OCI-LY7 (cell line): Measurements from ENCODE around the gene CHST13. TPM values are rescaled to one million over a fixed set of nuclear protein-coding genes. Genes with fewer than 3 reads are reported as not detected.

Source experiments
- BruUV-seq: library from RNA; stranded (reverse); fragments of 400-500 nt; replicated peaks from 2 replicates; lab custom pipeline; 2021; lab: Mats Ljungman, UMichigan
- CTCF ChIA-PET: fragments of 300-600 bp; sonication (Branson Sonifier 250); formaldehyde crosslinking; loops from one replicate; lab custom pipeline; 2022; ENCODE audit warnings: antibody characterized with exemption; ENCODE audit not compliant: unreplicated experiment; lab: Charles Lee
- POLR2A ChIA-PET: fragments of 300-600 bp; sonication (Branson Sonifier 250); formaldehyde crosslinking; loops from one replicate; lab custom pipeline; 2022; ENCODE audit warnings: antibody characterized with exemption; lab: Charles Lee
- DNase-seq: peaks from one replicate; pipeline ENCODE4 v3.0.0-alpha.2; 2015; ENCODE audit warnings: low spot score
- H2AFZ ChIP-seq: fragments of 200-600 bp; sonication (generic), shearing (Covaris generic); 2 replicates; pipeline ENCODE4 v1.6.1; 2014; ENCODE audit warnings: mild to moderate bottlenecking, antibody characterized with exemption, low read length, moderate library complexity
- H3K27ac ChIP-seq: fragments of 200-600 bp; sonication (generic); 2 replicates; pipeline ENCODE4 v1.5.1; 2014; ENCODE audit warnings: mixed run types, low read depth, mild to moderate bottlenecking, moderate library complexity, low read length, inconsistent platforms; ENCODE audit not compliant: poor library complexity, severe bottlenecking
- H3K36me3 ChIP-seq: fragments of 200-600 bp; sonication (generic); 2 replicates; pipeline ENCODE4 v1.6.1; 2014; ENCODE audit warnings: mild to moderate bottlenecking, antibody characterized with exemption, low read length, moderate library complexity, mixed read lengths; ENCODE audit not compliant: insufficient read depth
- H3K4me1 ChIP-seq: fragments of 200-600 bp; sonication (generic); 2 replicates; pipeline ENCODE4 v1.5.1; 2014; ENCODE audit warnings: mild to moderate bottlenecking, low read length; ENCODE audit not compliant: insufficient read depth, poor library complexity, severe bottlenecking
- H3K4me2 ChIP-seq: fragments of 200-600 bp; sonication (generic); 2 replicates; pipeline ENCODE4 v1.6.1; 2014; ENCODE audit warnings: mild to moderate bottlenecking, low read length
- H3K4me3 ChIP-seq: fragments of 200-600 bp; sonication (generic); 2 replicates; pipeline ENCODE4 v1.5.1; 2014; ENCODE audit warnings: mild to moderate bottlenecking, low read depth, low read length; ENCODE audit not compliant: poor library complexity, severe bottlenecking
- H3K79me2 ChIP-seq: fragments of 200-600 bp; sonication (generic); 2 replicates; pipeline ENCODE4 v1.6.1; 2016; ENCODE audit warnings: low read depth, mild to moderate bottlenecking, low read length, moderate library complexity, mixed read lengths; ENCODE audit not compliant: insufficient read depth
- H3K9me2 ChIP-seq: fragments of 200-600 bp; sonication (generic); 2 replicates; pipeline ENCODE4 v1.6.1; 2016; ENCODE audit warnings: mild to moderate bottlenecking, low read length, mixed read lengths; ENCODE audit not compliant: insufficient read depth
- H3K9me3 ChIP-seq: fragments of 200-600 bp; sonication (generic); 2 replicates; pipeline ENCODE4 v1.6.1; 2014; ENCODE audit warnings: mild to moderate bottlenecking, mixed run types, low read length, mixed read lengths
- H4K20me1 ChIP-seq: fragments of 200-600 bp; sonication (generic); 2 replicates; pipeline ENCODE4 v1.6.1; 2014; ENCODE audit warnings: mild to moderate bottlenecking, antibody characterized with exemption, low read length, moderate library complexity, mixed read lengths; ENCODE audit not compliant: insufficient read depth
- CTCF ChIP-seq: fragments of 200-600 bp; sonication (generic); conservative IDR thresholded peaks from 2 replicates; pipeline ENCODE4 v1.5.1; 2014; ENCODE audit warnings: mild to moderate bottlenecking, antibody characterized with exemption, low read length, moderate library complexity, mixed read lengths
- EZH2phosphoT487 ChIP-seq: fragments of 200-600 bp; sonication (generic); IDR thresholded peaks from 2 replicates; pipeline ENCODE4 v1.6.1; 2018; ENCODE audit warnings: low read depth, borderline replicate concordance, mild to moderate bottlenecking, mixed run types, antibody characterized with exemption, low read length, moderate library complexity, mixed read lengths
- intact Hi-C: fragments of 100-400 bp; cut with micrococcal nuclease; formaldehyde crosslinking; loops from one replicate; pipeline ENCODE4 v1.10.0; 2022; ENCODE audit not compliant: unreplicated experiment
- total RNA-seq, 2 experiments: library from RNA; depleted of rRNA in 1 of 2; stranded (reverse); fragments of >200 nt in 1 of 2; shearing (Covaris generic) in 1 of 2; gene quantifications; 2 replicates each; pipeline ENCODE4 v1.2.3, GENCODE V29; 2014 to 2022

The CHST13 gene
- total RNA-seq, 2 experiments from 2014 or later = not detected

GRCh38 chr3:126528800-126529541 lies 5.0 kb downstream of the CHST13 start:
- Histone ChIP-seq H3K4me1 (no peaks in the 10 kb centered on the region), H3K79me2 (no peaks in the 10 kb centered on the region), H3K9me2 (no peaks in the 10 kb centered on the region), H4K20me1 (no peaks in the 10 kb centered on the region), H3K36me3 (no peaks in the 10 kb centered on the region), H2AFZ (no peak overlapping the region), H3K4me3 (no peak overlapping the region), H3K9me3 (no peaks in the 10 kb centered on the region), H3K27ac (no peak overlapping the region), H3K4me2 (no peak overlapping the region)
- no TSS peak for BruUV-seq
- TF ChIP-seq EZH2phosphoT487 = no peak
- no peak for TF ChIP-seq CTCF
- ChIA-PET POLR2A (no interaction called here), CTCF (no interaction called here)
- intact Hi-C loops = no loop called here
- no peak for DNase-seq

GRCh38 chr3:126529585-126530170 lies 5.7 kb downstream of the CHST13 start:
- Histone ChIP-seq H3K79me2 (no peaks in the 10 kb centered on the region), H3K27ac (no peak overlapping the region), H3K36me3 (no peaks in the 10 kb centered on the region), H3K4me2 (no peak overlapping the region), H2AFZ (no peak overlapping the region), H4K20me1 (no peaks in the 10 kb centered on the region), H3K4me1 (no peaks in the 10 kb centered on the region), H3K4me3 (no peak overlapping the region), H3K9me3 (no peaks in the 10 kb centered on the region), H3K9me2 (no peaks in the 10 kb centered on the region)
- TF ChIP-seq CTCF (no peak), EZH2phosphoT487 (no peak)
- no peak for DNase-seq
- ChIA-PET CTCF (no interaction called here), POLR2A (no interaction called here)
- intact Hi-C loops = no loop called here
- BruUV-seq = no TSS peak
